Spleen (tissue), 11 donors: ENCODE results near the gene OPCML. TPM values are rescaled to one million over a fixed set of nuclear protein-coding genes. Genes with fewer than 3 reads are reported as not detected.

Source experiments
- DNase-seq: peaks from one replicate; pipeline ENCODE4 v3.0.0-alpha.2; 2020
- H3K27ac ChIP-seq, 8 donors: fragments of 200-600 bp; sonication (generic) in 7 of 8; 1 replicate in 4 of 8; 2 replicates in 4 of 8; pipeline versions ENCODE4 v1.5.0 to v1.8.0; 2016 to 2021; ENCODE audit warnings: inconsistent platforms in 4 of 8, mild to moderate bottlenecking in 4 of 8, moderate library complexity in 1 of 8
- H3K27me3 ChIP-seq, 7 donors: fragments of 200-600 bp; sonication (generic) in 6 of 7; replicated peaks in 1 of 7; 1 replicate in 4 of 7; 2 replicates in 3 of 7; pipeline versions ENCODE4 v1.5.0 to v1.8.0; 2016 to 2021; ENCODE audit warnings: inconsistent platforms in 3 of 7, mild to moderate bottlenecking in 1 of 7
- H3K36me3 ChIP-seq, 6 donors: fragments of 200-600 bp; sonication (generic) in 5 of 6; 1 replicate in 4 of 6; 2 replicates in 2 of 6; pipeline versions ENCODE4 v1.5.0 to v1.8.0; 2016 to 2021; ENCODE audit warnings: inconsistent platforms in 2 of 6
- H3K4me1 ChIP-seq, 6 donors: fragments of 200-600 bp; sonication (generic) in 5 of 6; 1 replicate in 3 of 6; 2 replicates in 3 of 6; pipeline versions ENCODE4 v1.5.0 to v1.8.0; 2016 to 2021; ENCODE audit warnings: inconsistent platforms in 3 of 6
- H3K4me3 ChIP-seq, 8 donors: fragments of 200-600 bp; sonication (generic) in 7 of 8; 1 replicate in 4 of 8; 2 replicates in 4 of 8; pipeline versions ENCODE4 v1.5.0 to v1.8.0; 2016 to 2021; ENCODE audit warnings: inconsistent platforms in 4 of 8, mild to moderate bottlenecking in 4 of 8, moderate library complexity in 2 of 8
- H3K9me3 ChIP-seq, 8 donors: fragments of 200-600 bp; sonication (generic) in 7 of 8; 1 replicate in 4 of 8; 2 replicates in 4 of 8; pipeline versions ENCODE4 v1.5.0 to v1.8.0; 2016 to 2021; ENCODE audit warnings: inconsistent platforms in 4 of 8
- CTCF ChIP-seq, 11 experiments: fragments of 200-600 bp in 7 of 11; fragments of 450-650 bp in 4 of 11; sonication (generic) in 4 of 11; IDR thresholded peaks in 8 of 11; conservative IDR thresholded peaks in 3 of 11; 1 replicate in 7 of 11; 2 replicates in 4 of 11; pipeline versions ENCODE4 v1.4.0 to v1.8.0; 2016 to 2021; ENCODE audit warnings: antibody characterized with exemption in 11 of 11, inconsistent platforms in 4 of 11, mild to moderate bottlenecking in 1 of 11
- POLR2A ChIP-seq, 3 donors: fragments of 450-650 bp; IDR thresholded peaks; one replicate each; pipeline ENCODE4 v1.5.1; 2017; ENCODE audit warnings: antibody characterized with exemption in 3 of 3, mild to moderate bottlenecking in 1 of 3
- POLR2AphosphoS5 ChIP-seq, 3 donors: sonication (generic); formaldehyde crosslinking; IDR thresholded peaks; one replicate each; pipeline ENCODE4 v1.5.1; 2017; ENCODE audit warnings: antibody characterized with exemption in 3 of 3
- WGBS, 5 donors: extraction: QIAGEN DNeasy Blood & Tissue Kit in 3 of 5; methylation state at CpG; one replicate each; pipeline versions ENCODE4 v1.1.5 to v1.1.7; 2013 to 2018; 5-methylcytosine and 5-hydroxymethylcytosine counted together
- intact Hi-C: fragments of 100-400 bp; cut with DNase I; formaldehyde crosslinking; loops from one replicate; pipeline ENCODE4 v1.15.0; 2023; ENCODE audit warnings: low total_unique reads
- polyA plus RNA-seq, 3 donors: library from polyadenylated mRNA; stranded (reverse); fragments of 200-250 nt; gene quantifications; one replicate each; pipeline ENCODE4 v1.2.1, GENCODE V29; 2013
- total RNA-seq, 7 donors: library from RNA; depleted of rRNA in 3 of 7; stranded (reverse); fragments of >200 nt in 3 of 7; fragmentation: NEBNext Ultra II Directional in 4 of 7; extraction: Animal tissue kit (Norgen Biotek cat#: 25700) in 4 of 7; gene quantifications; one replicate each; pipeline versions ENCODE4 v1.1.0 to v1.2.1, GENCODE V29; 2016 to 2021
- donor health status: healthy with polysubstance abuse.
- donor health status: DM: no; HTN: no; CAD: no; lungs with moderate emphysema.
- donor health status: DM: no; HTN: no; CAD: no.
- donor health status: Bipolar disorder and iron deficiency.
- donor health status: healthy.
- donor health status: DM: no; HTN: no; CAD: no.
- donor health status: DM: yes; HTN: yes; CAD: no.

OPCML gene
- total and polyA plus RNA-seq, 10 donors, result 0.09 to 10.7 (median 3.1) TPM

GRCh38 chr11:132960273-132961078, 571.8 kb downstream of the OPCML start:
- WGBS, 5 donors, result 56 to 64% (median 59%) methylated on average over 21 of the region's 21 CpGs
- peaks cover 0 to 12% (median 3%) of the 10 kb centered on the region in 8 donors for H3K9me3 ChIP-seq
- no peak for DNase-seq
- intact Hi-C loops, result no loop called here
- no peaks in the 10 kb centered on the region for H3K27me3 ChIP-seq
- TF ChIP-seq CTCF (IDR thresholded peaks at IDR 0.05 in 8 of 11, conservative IDR thresholded peaks at IDR 0.05 in 3 of 11) (no peak), POLR2A (IDR thresholded peaks at IDR 0.05) (no peak), POLR2AphosphoS5 (IDR thresholded peaks at IDR 0.05) (peak in 1 of 3 donors; percentile 43)
- peaks cover 0 to 7% (median 0%) of the 10 kb centered on the region in 6 donors for H3K4me1 ChIP-seq
- H3K4me3 ChIP-seq, result no peak overlapping the region
- peak overlapping the region in 1 of 8 donors; percentile 6 for H3K27ac ChIP-seq
- H3K36me3 ChIP-seq, result no peaks in the 10 kb centered on the region

- intact Hi-C loops, result no loop called here
- Histone ChIP-seq H3K4me3 (no peak overlapping the region), H3K27ac (peak overlapping the region in 2 of 8 donors; percentile 0 to 6), H3K9me3 (peaks cover 0 to 4% (median 0%) of the 10 kb centered on the region in 8 donors), H3K27me3 (no peaks in the 10 kb centered on the region), H3K36me3 (no peaks in the 10 kb centered on the region), H3K4me1 (peaks cover 0 to 7% (median 0%) of the 10 kb centered on the region in 6 donors)
- WGBS, 5 donors, result 54 to 64% (median 59%) methylated on average over 3 of the region's 3 CpGs
- TF ChIP-seq POLR2A (IDR thresholded peaks at IDR 0.05), result no peak
- no peak for TF ChIP-seq POLR2AphosphoS5 (IDR thresholded peaks at IDR 0.05)
- no peak for TF ChIP-seq CTCF (IDR thresholded peaks at IDR 0.05 in 8 of 11, conservative IDR thresholded peaks at IDR 0.05 in 3 of 11)
- DNase-seq, result no peak
Measured at GRCh38 chr11:132959693-132960092, 572.6 kb downstream of the OPCML start.

- H3K4me1 ChIP-seq, result peaks cover 0 to 7% (median 0%) of the 10 kb centered on the region in 6 donors
Measured at GRCh38 chr11:132957881-132958280, 574.4 kb downstream of the OPCML start.

More at GRCh38 chr11:132957881-132958280, 574.4 kb downstream of the OPCML start:
- no peaks in the 10 kb centered on the region for H3K36me3 ChIP-seq
- TF ChIP-seq POLR2A (IDR thresholded peaks at IDR 0.05) (no peak), CTCF (IDR thresholded peaks at IDR 0.05 in 8 of 11, conservative IDR thresholded peaks at IDR 0.05 in 3 of 11) (no peak), POLR2AphosphoS5 (IDR thresholded peaks at IDR 0.05) (no peak)
- H3K27ac ChIP-seq, result no peak overlapping the region
- H3K9me3 ChIP-seq, result no peaks in the 10 kb centered on the region
- intact Hi-C loops, result no loop called here
- WGBS, 5 donors, result 68 to 87% (median 80%) methylated on average over 2 of the region's 2 CpGs
- DNase-seq, result no peak
- H3K4me3 ChIP-seq, result no peak overlapping the region
- H3K27me3 ChIP-seq, result no peaks in the 10 kb centered on the region
